HEK293 (cell line): ENCODE data around the gene BCAS3.

Experiments
- CTCF ChIA-PET: fragments of 350-600 bp; formaldehyde crosslinking; extraction: SDS; loops from one replicate; lab custom pipeline; 2021; ENCODE audit warnings: antibody characterized with exemption; lab: Yijun Ruan, JAX
- POLR2A ChIA-PET: fragments of 300-600 bp; formaldehyde crosslinking; extraction: SDS; loops from one replicate; lab custom pipeline; 2020; ENCODE audit warnings: antibody characterized with exemption, inconsistent platforms; lab: Yijun Ruan, JAX
- H3K27ac ChIP-seq: fragments of 200-500 bp; sonication (Bioruptor generic); 2 replicates; pipeline ENCODE4 v1.5.1; 2014; ENCODE audit warnings: low read depth, low read length, control low read depth, inconsistent platforms; ENCODE audit errors: extremely low read depth
- H3K36me3 ChIP-seq, 2 experiments: fragments of 200-500 bp in 1 of 2; sonication (Bioruptor generic) in 1 of 2; 1 replicate in 1 of 2; 2 replicates in 1 of 2; pipeline ENCODE4 v1.5.1; 2014 to 2017; ENCODE audit warnings: inconsistent platforms in 2 of 2, low read length in 2 of 2; ENCODE audit not compliant: control insufficient read depth in 2 of 2, insufficient read depth in 1 of 2
- H3K4me1 ChIP-seq: fragments of 200-500 bp; sonication (Bioruptor generic); 2 replicates; pipeline ENCODE4 v1.5.1; 2014; ENCODE audit warnings: mild to moderate bottlenecking, low read length, inconsistent platforms; ENCODE audit not compliant: control insufficient read depth, insufficient read depth
- H3K4me3 ChIP-seq: 2 replicates; pipeline ENCODE4 v1.5.1; 2011; ENCODE audit warnings: low read depth, mild to moderate bottlenecking, control low read depth, low read length, moderate library complexity
- H3K9me3 ChIP-seq: fragments of 200-500 bp; sonication (Bioruptor generic); 2 replicates; pipeline ENCODE4 v1.5.1; 2014; ENCODE audit warnings: low read depth, low read length, inconsistent platforms; ENCODE audit not compliant: control insufficient read depth, insufficient read depth
- KLF10 ChIP-seq: fragments of 450-650 bp; IDR thresholded peaks from 2 replicates; pipeline ENCODE4 v1.5.1; 2018; ENCODE audit warnings: missing biosample characterization, mild to moderate bottlenecking, missing genetic modification characterization
- KLF8 ChIP-seq: fragments of 450-650 bp; formaldehyde crosslinking; IDR thresholded peaks from 2 replicates; pipeline ENCODE4 v1.5.1; 2016; ENCODE audit warnings: missing biosample characterization, missing genetic modification characterization
- MZF1 ChIP-seq: fragments of 450-650 bp; formaldehyde crosslinking; IDR thresholded peaks from 2 replicates; pipeline ENCODE4 v1.5.1; 2017; ENCODE audit warnings: missing biosample characterization, missing genetic modification characterization, borderline replicate concordance
- SALL2 ChIP-seq: fragments of 450-650 bp; formaldehyde crosslinking; IDR thresholded peaks from 2 replicates; pipeline ENCODE4 v1.5.0; 2017; ENCODE audit warnings: missing biosample characterization, mild to moderate bottlenecking, missing genetic modification characterization, borderline replicate concordance
- SP2 ChIP-seq: fragments of 450-650 bp; formaldehyde crosslinking; IDR thresholded peaks from 2 replicates; pipeline ENCODE4 v1.5.1; 2016; ENCODE audit warnings: missing biosample characterization, missing genetic modification characterization
- SP7 ChIP-seq: fragments of 450-650 bp; formaldehyde crosslinking; IDR thresholded peaks from 2 replicates; pipeline ENCODE4 v1.5.1; 2016; ENCODE audit warnings: missing biosample characterization, missing genetic modification characterization
- WT1 ChIP-seq: fragments of 450-650 bp; formaldehyde crosslinking; IDR thresholded peaks from 2 replicates; pipeline ENCODE4 v1.5.1; 2016; ENCODE audit warnings: missing biosample characterization, missing genetic modification characterization
- ZBTB17 ChIP-seq: fragments of 450-650 bp; formaldehyde crosslinking; IDR thresholded peaks from 2 replicates; pipeline ENCODE4 v1.5.1; 2016; ENCODE audit warnings: missing biosample characterization, missing genetic modification characterization
- ZBTB20 ChIP-seq: fragments of 450-650 bp; formaldehyde crosslinking; IDR thresholded peaks from 2 replicates; pipeline ENCODE4 v1.5.1; 2016; ENCODE audit warnings: missing biosample characterization, missing genetic modification characterization
- ZEB2 ChIP-seq: fragments of 450-650 bp; formaldehyde crosslinking; IDR thresholded peaks from 2 replicates; pipeline ENCODE4 v1.5.1; 2016; ENCODE audit warnings: missing biosample characterization, missing genetic modification characterization
- ZNF133 ChIP-seq: fragments of 450-650 bp; formaldehyde crosslinking; IDR thresholded peaks from 2 replicates; pipeline ENCODE4 v1.5.1; 2016; ENCODE audit warnings: missing biosample characterization, missing genetic modification characterization
- ZNF175 ChIP-seq: fragments of 450-650 bp; formaldehyde crosslinking; IDR thresholded peaks from 2 replicates; pipeline ENCODE4 v1.5.1; 2016; ENCODE audit warnings: missing biosample characterization, missing genetic modification characterization
- ZNF2 ChIP-seq: fragments of 450-650 bp; formaldehyde crosslinking; IDR thresholded peaks from 2 replicates; pipeline ENCODE4 v1.5.1; 2016; ENCODE audit warnings: missing biosample characterization, missing genetic modification characterization
- ZNF248 ChIP-seq: fragments of 450-650 bp; formaldehyde crosslinking; IDR thresholded peaks from 2 replicates; pipeline ENCODE4 v1.5.1; 2017; ENCODE audit warnings: missing biosample characterization, missing genetic modification characterization
- ZNF335 ChIP-seq: fragments of 450-650 bp; formaldehyde crosslinking; conservative IDR thresholded peaks from 2 replicates; pipeline ENCODE4 v1.5.1; 2016; ENCODE audit warnings: missing biosample characterization, missing genetic modification characterization
- ZNF426 ChIP-seq: fragments of 450-650 bp; formaldehyde crosslinking; IDR thresholded peaks from 2 replicates; pipeline ENCODE4 v1.5.1; 2017; ENCODE audit warnings: missing biosample characterization, missing genetic modification characterization, mild to moderate bottlenecking, inconsistent platforms, moderate library complexity
- ZNF549 ChIP-seq: fragments of 450-650 bp; IDR thresholded peaks from 2 replicates; pipeline ENCODE4 v1.5.1; 2018; ENCODE audit warnings: missing biosample characterization, missing genetic modification characterization, mild to moderate bottlenecking, inconsistent platforms, moderate library complexity
- ZNF639 ChIP-seq: fragments of 450-650 bp; formaldehyde crosslinking; IDR thresholded peaks from 2 replicates; pipeline ENCODE4 v1.5.1; 2016; ENCODE audit warnings: missing biosample characterization, missing genetic modification characterization
- ZNF670 ChIP-seq: fragments of 450-650 bp; formaldehyde crosslinking; IDR thresholded peaks from 2 replicates; pipeline ENCODE4 v1.5.1; 2016; ENCODE audit warnings: missing biosample characterization, missing genetic modification characterization, low read depth
- ZNF785 ChIP-seq: fragments of 450-650 bp; formaldehyde crosslinking; IDR thresholded peaks from 2 replicates; pipeline ENCODE4 v1.5.1; 2016; ENCODE audit warnings: missing biosample characterization, missing genetic modification characterization
- ZSCAN4 ChIP-seq: fragments of 450-650 bp; formaldehyde crosslinking; IDR thresholded peaks from 2 replicates; pipeline ENCODE4 v1.5.1; 2017; ENCODE audit warnings: missing biosample characterization, missing genetic modification characterization
- ZXDB ChIP-seq: fragments of 450-650 bp; formaldehyde crosslinking; IDR thresholded peaks from 2 replicates; pipeline ENCODE4 v1.5.1; 2016; ENCODE audit warnings: missing biosample characterization, missing genetic modification characterization
- TF ChIP-seq, protein P1 (sequence below): fragments of 450-650 bp; formaldehyde crosslinking; IDR thresholded peaks from 2 replicates; pipeline ENCODE4 v1.5.1; 2016; ENCODE audit warnings: missing biosample characterization, missing genetic modification characterization

Gene BCAS3

GRCh38 chr17:61398721-61399130 lies 721.1 kb downstream of the BCAS3 start:
- Histone ChIP-seq H3K36me3 (peaks cover 5 to 23% of the 10 kb centered on the region in 2 experiments; a peak in 2 of 3 replicates), H3K27ac (peak overlapping the region; percentile 97; the same call in 1 of the 2 replicates), H3K4me3 (peak overlapping the region; percentile 81), H3K4me1 (peaks cover 5% of the 10 kb centered on the region), H3K9me3 (no peaks in the 10 kb centered on the region)
- TF ChIP-seq ZNF549 (tag by site-specific recombination) (no peak), ZNF2 (tag by site-specific recombination) (0 out of 2 replicates have a peak, but pooled peaks have one; percentile 46), ZNF670 (no peak), SP7 (tag by site-specific recombination) (no peak), ZEB2 (tag by site-specific recombination) (0 out of 2 replicates have a peak, but pooled peaks have one; percentile 47), WT1 (tag by site-specific recombination) (0 out of 2 replicates have a peak, but pooled peaks have one; percentile 7), SALL2 (no peak), ZXDB (tag by site-specific recombination) (peak; percentile 25; the same call in 1 of the 2 replicates), ZBTB17 (tag by site-specific recombination) (0 out of 2 replicates have a peak, but pooled peaks have one; percentile 9), ZNF133 (tag by site-specific recombination) (no peak; the same call in 1 of the 2 replicates), KLF10 (tag by site-specific recombination) (no peak), ZSCAN4 (tag by site-specific recombination) (peak; percentile 81), KLF8 (0 out of 2 replicates have a peak, but pooled peaks have one; percentile 30), ZNF639 (tag by site-specific recombination) (no peak), ZNF175 (tag by site-specific recombination) (no peak), ZNF426 (0 out of 2 replicates have a peak, but pooled peaks have one; percentile 3), ZNF335 (peak; percentile 4; the same call in 1 of the 2 replicates), SP2 (tag by site-specific recombination) (peak; percentile 29; the same call in 1 of the 2 replicates), ZNF248 (no peak), ZNF785 (tag by site-specific recombination) (no peak), MZF1 (tag by site-specific recombination) (no peak), ZBTB20 (tag by site-specific recombination) (peak; percentile 94)
- TF ChIP-seq, protein P1, sequence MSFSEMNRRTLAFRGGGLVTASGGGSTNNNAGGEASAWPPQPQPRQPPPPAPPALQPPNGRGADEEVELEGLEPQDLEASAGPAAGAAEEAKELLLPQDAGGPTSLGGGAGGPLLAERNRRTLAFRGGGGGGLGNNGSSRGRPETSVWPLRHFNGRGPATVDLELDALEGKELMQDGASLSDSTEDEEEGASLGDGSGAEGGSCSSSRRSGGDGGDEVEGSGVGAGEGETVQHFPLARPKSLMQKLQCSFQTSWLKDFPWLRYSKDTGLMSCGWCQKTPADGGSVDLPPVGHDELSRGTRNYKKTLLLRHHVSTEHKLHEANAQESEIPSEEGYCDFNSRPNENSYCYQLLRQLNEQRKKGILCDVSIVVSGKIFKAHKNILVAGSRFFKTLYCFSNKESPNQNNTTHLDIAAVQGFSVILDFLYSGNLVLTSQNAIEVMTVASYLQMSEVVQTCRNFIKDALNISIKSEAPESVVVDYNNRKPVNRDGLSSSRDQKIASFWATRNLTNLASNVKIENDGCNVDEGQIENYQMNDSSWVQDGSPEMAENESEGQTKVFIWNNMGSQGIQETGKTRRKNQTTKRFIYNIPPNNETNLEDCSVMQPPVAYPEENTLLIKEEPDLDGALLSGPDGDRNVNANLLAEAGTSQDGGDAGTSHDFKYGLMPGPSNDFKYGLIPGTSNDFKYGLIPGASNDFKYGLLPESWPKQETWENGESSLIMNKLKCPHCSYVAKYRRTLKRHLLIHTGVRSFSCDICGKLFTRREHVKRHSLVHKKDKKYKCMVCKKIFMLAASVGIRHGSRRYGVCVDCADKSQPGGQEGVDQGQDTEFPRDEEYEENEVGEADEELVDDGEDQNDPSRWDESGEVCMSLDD (tag by site-specific recombination) = peak; percentile 14; the same call in 1 of the 2 replicates
- ChIA-PET CTCF (interaction anchor here (0.7 to 5.1 kb wide), 3 partner anchors 9 to 14 kb away, joined by 3 to 28 read pairs (median 10); no protein-coding TSS in a partner anchor), POLR2A (interaction anchor here (0.6 to 2.8 kb wide), 4 partner anchors 11 to 656 kb away, joined by 3 to 29 read pairs (median 12); no protein-coding TSS in a partner anchor)
